HEK293 (cell line): ENCODE results near the gene KIF5A.

Experiments used
- CTCF ChIA-PET: fragments of 350-600 bp; formaldehyde crosslinking; extraction: SDS; loops from one replicate; lab custom pipeline; 2021; ENCODE audit warnings: antibody characterized with exemption; lab: Yijun Ruan, JAX
- POLR2A ChIA-PET: fragments of 300-600 bp; formaldehyde crosslinking; extraction: SDS; loops from one replicate; lab custom pipeline; 2020; ENCODE audit warnings: antibody characterized with exemption, inconsistent platforms; lab: Yijun Ruan, JAX
- H3K27ac ChIP-seq: fragments of 200-500 bp; sonication (Bioruptor generic); 2 replicates; pipeline ENCODE4 v1.5.1; 2014; ENCODE audit warnings: low read depth, low read length, control low read depth, inconsistent platforms; ENCODE audit errors: extremely low read depth
- H3K36me3 ChIP-seq, 2 experiments: fragments of 200-500 bp in 1 of 2; sonication (Bioruptor generic) in 1 of 2; 1 replicate in 1 of 2; 2 replicates in 1 of 2; pipeline ENCODE4 v1.5.1; 2014 to 2017; ENCODE audit warnings: inconsistent platforms in 2 of 2, low read length in 2 of 2; ENCODE audit not compliant: control insufficient read depth in 2 of 2, insufficient read depth in 1 of 2
- H3K4me1 ChIP-seq: fragments of 200-500 bp; sonication (Bioruptor generic); 2 replicates; pipeline ENCODE4 v1.5.1; 2014; ENCODE audit warnings: mild to moderate bottlenecking, low read length, inconsistent platforms; ENCODE audit not compliant: control insufficient read depth, insufficient read depth
- H3K4me3 ChIP-seq: 2 replicates; pipeline ENCODE4 v1.5.1; 2011; ENCODE audit warnings: low read depth, mild to moderate bottlenecking, control low read depth, low read length, moderate library complexity
- H3K9me3 ChIP-seq: fragments of 200-500 bp; sonication (Bioruptor generic); 2 replicates; pipeline ENCODE4 v1.5.1; 2014; ENCODE audit warnings: low read depth, low read length, inconsistent platforms; ENCODE audit not compliant: control insufficient read depth, insufficient read depth
- OVOL3 ChIP-seq: fragments of 450-650 bp; formaldehyde crosslinking; IDR thresholded peaks from 2 replicates; pipeline ENCODE4 v1.5.1; 2016; ENCODE audit warnings: missing biosample characterization, missing genetic modification characterization
- ZNF184 ChIP-seq: fragments of 450-650 bp; IDR thresholded peaks from 2 replicates; pipeline ENCODE4 v1.5.1; 2018; ENCODE audit warnings: missing biosample characterization, mild to moderate bottlenecking, missing genetic modification characterization
- ZNF248 ChIP-seq: fragments of 450-650 bp; formaldehyde crosslinking; IDR thresholded peaks from 2 replicates; pipeline ENCODE4 v1.5.1; 2017; ENCODE audit warnings: missing biosample characterization, missing genetic modification characterization
- ZNF530 ChIP-seq: fragments of 450-650 bp; formaldehyde crosslinking; IDR thresholded peaks from 2 replicates; pipeline ENCODE4 v1.5.1; 2016; ENCODE audit warnings: low read depth, missing biosample characterization, missing genetic modification characterization
- ZNF561 ChIP-seq: fragments of 450-650 bp; IDR thresholded peaks from 2 replicates; pipeline ENCODE4 v1.5.1; 2018; ENCODE audit warnings: missing biosample characterization, missing genetic modification characterization, borderline replicate concordance
- ZNF600 ChIP-seq: fragments of 450-650 bp; formaldehyde crosslinking; IDR thresholded peaks from 2 replicates; pipeline ENCODE4 v1.5.1; 2016; ENCODE audit warnings: missing biosample characterization, missing genetic modification characterization
- ZNF629 ChIP-seq: fragments of 450-650 bp; formaldehyde crosslinking; IDR thresholded peaks from 2 replicates; pipeline ENCODE4 v1.5.1; 2017; ENCODE audit warnings: missing biosample characterization, missing genetic modification characterization
- TF ChIP-seq, protein P1 (sequence below): fragments of 450-650 bp; formaldehyde crosslinking; IDR thresholded peaks from 2 replicates; pipeline ENCODE4 v1.5.1; 2017; ENCODE audit warnings: missing biosample characterization, missing genetic modification characterization
- TF ChIP-seq, protein P2 (sequence below): fragments of 450-650 bp; formaldehyde crosslinking; IDR thresholded peaks from 2 replicates; pipeline ENCODE4 v1.5.1; 2017; ENCODE audit warnings: missing biosample characterization, missing genetic modification characterization
- TF ChIP-seq, protein P3 (sequence below): fragments of 450-650 bp; formaldehyde crosslinking; IDR thresholded peaks from 2 replicates; pipeline ENCODE4 v1.5.1; 2016; ENCODE audit warnings: missing biosample characterization, missing genetic modification characterization
- TF ChIP-seq, protein P4 (sequence below): fragments of 450-650 bp; formaldehyde crosslinking; IDR thresholded peaks from 2 replicates; pipeline ENCODE4 v1.5.1; 2016; ENCODE audit warnings: missing biosample characterization, missing genetic modification characterization, borderline replicate concordance

KIF5A gene

DNA sequence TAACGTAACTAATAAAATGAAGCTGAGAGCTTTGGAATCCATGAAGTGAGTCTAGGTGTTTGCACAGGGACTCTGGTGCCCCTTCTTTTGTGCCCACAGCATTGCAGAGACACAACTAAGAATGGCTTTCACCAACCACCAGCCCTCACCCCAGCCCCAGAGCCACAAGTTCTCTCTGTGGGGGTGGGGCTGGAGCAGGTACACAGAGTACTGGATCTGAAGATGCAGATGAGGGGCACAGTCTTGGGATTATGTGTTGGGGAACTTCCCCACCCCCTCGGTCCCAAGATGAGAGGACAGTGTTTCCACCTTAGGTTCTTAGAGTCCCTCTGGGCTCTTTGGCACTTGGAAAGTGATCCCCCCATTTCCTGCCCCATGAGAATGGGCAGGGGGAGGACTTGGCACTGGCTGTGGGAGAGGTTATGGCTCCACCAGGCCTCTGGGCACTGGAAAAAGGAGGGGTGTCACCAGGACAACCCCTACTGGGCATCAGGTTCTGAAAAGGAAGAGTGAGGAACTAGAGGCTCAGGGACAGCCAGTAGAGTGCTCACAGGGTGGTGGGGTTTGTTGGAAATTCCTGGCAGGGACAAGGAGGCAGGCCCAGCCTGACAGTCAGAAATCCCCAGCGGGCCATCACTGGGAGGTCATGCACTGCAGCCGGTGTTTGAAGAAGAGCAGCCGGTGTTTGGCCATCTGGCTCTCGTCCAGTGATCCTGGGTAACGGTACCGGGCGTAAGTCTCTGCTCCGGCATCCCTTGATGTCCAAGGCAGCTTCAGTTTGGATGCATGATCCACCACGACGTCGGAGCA lies 76.5 kb downstream of the KIF5A start:
- peak; percentile 50; the same call in 1 of the 2 replicates for TF ChIP-seq ZNF600 (tag by site-specific recombination)
- TF ChIP-seq ZNF561: no peak
- no peak overlapping the region for H3K27ac ChIP-seq
- ChIA-PET CTCF (interaction anchor here (0.8 to 1.1 kb wide), 2 partner anchors 41 to 43 kb away, joined by 4 to 6 read pairs; no protein-coding TSS in a partner anchor), POLR2A (no interaction called here)
- H3K4me3 ChIP-seq: no peak overlapping the region
- H3K4me1 ChIP-seq: no peaks in the 10 kb centered on the region
- H3K36me3 ChIP-seq: peaks cover 0 to 47% of the 10 kb centered on the region in 2 experiments; a peak in 1 of 3 replicates
- no peaks in the 10 kb centered on the region for H3K9me3 ChIP-seq

DNA sequence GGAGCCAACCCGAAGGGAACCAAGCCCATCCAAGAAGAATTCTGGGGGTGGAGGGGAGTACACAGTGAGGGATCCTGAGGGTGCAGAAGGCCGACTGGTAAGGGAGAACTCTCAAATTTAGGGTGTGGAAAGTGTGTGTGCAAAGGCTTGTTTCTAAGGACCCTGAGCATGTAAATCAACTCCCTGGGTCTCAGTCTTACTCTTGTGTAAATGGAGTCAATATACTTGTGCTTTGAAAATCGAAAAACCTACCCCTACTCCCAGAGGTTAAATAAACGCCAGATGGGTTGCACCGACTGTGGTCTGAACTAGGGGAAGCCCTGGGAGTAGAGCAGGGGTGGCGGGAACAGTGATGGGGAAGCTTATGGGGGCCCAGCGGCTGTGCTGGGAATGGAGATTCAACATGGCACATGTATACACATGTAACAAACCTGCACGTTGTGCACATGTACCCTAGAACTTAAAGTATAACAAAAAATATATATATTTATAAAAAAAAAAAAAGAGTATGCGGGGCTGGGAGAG lies 77.1 kb downstream of the KIF5A start:
- Histone ChIP-seq H3K4me3 (no peak overlapping the region), H3K9me3 (no peaks in the 10 kb centered on the region), H3K27ac (no peak overlapping the region), H3K36me3 (peaks cover 0 to 46% of the 10 kb centered on the region in 2 experiments; a peak in 1 of 3 replicates), H3K4me1 (no peaks in the 10 kb centered on the region)
- ChIA-PET POLR2A (no interaction called here), CTCF (interaction anchor here (1.1 kb wide), 1 partner anchor 42 kb away, joined by 6 read pairs; no protein-coding TSS in a partner anchor)
- TF ChIP-seq, protein P1, sequence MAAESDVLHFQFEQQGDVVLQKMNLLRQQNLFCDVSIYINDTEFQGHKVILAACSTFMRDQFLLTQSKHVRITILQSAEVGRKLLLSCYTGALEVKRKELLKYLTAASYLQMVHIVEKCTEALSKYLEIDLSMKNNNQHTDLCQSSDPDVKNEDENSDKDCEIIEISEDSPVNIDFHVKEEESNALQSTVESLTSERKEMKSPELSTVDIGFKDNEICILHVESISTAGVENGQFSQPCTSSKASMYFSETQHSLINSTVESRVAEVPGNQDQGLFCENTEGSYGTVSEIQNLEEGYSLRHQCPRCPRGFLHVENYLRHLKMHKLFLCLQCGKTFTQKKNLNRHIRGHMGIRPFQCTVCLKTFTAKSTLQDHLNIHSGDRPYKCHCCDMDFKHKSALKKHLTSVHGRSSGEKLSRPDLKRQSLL (tag by site-specific recombination): no peak
- TF ChIP-seq ZNF184 (tag by site-specific recombination) (no peak), ZNF629 (tag by site-specific recombination) (no peak), OVOL3 (no peak), ZNF248 (tag by site-specific recombination) (no peak), ZNF530 (tag by site-specific recombination) (no peak)
- TF ChIP-seq, protein P2, sequence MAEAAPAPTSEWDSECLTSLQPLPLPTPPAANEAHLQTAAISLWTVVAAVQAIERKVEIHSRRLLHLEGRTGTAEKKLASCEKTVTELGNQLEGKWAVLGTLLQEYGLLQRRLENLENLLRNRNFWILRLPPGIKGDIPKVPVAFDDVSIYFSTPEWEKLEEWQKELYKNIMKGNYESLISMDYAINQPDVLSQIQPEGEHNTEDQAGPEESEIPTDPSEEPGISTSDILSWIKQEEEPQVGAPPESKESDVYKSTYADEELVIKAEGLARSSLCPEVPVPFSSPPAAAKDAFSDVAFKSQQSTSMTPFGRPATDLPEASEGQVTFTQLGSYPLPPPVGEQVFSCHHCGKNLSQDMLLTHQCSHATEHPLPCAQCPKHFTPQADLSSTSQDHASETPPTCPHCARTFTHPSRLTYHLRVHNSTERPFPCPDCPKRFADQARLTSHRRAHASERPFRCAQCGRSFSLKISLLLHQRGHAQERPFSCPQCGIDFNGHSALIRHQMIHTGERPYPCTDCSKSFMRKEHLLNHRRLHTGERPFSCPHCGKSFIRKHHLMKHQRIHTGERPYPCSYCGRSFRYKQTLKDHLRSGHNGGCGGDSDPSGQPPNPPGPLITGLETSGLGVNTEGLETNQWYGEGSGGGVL: no peak
- TF ChIP-seq, protein P3, sequence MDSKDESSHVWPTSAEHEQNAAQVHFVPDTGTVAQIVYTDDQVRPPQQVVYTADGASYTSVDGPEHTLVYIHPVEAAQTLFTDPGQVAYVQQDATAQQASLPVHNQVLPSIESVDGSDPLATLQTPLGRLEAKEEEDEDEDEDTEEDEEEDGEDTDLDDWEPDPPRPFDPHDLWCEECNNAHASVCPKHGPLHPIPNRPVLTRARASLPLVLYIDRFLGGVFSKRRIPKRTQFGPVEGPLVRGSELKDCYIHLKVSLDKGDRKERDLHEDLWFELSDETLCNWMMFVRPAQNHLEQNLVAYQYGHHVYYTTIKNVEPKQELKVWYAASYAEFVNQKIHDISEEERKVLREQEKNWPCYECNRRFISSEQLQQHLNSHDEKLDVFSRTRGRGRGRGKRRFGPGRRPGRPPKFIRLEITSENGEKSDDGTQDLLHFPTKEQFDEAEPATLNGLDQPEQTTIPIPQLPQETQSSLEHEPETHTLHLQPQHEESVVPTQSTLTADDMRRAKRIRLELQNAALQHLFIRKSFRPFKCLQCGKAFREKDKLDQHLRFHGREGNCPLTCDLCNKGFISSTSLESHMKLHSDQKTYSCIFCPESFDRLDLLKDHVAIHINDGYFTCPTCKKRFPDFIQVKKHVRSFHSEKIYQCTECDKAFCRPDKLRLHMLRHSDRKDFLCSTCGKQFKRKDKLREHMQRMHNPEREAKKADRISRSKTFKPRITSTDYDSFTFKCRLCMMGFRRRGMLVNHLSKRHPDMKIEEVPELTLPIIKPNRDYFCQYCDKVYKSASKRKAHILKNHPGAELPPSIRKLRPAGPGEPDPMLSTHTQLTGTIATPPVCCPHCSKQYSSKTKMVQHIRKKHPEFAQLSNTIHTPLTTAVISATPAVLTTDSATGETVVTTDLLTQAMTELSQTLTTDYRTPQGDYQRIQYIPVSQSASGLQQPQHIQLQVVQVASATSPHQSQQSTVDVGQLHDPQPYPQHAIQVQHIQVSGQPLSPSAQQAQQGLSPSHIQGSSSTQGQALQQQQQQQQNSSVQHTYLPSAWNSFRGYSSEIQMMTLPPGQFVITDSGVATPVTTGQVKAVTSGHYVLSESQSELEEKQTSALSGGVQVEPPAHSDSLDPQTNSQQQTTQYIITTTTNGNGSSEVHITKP (tag by site-specific recombination): no peak
- TF ChIP-seq, protein P4, sequence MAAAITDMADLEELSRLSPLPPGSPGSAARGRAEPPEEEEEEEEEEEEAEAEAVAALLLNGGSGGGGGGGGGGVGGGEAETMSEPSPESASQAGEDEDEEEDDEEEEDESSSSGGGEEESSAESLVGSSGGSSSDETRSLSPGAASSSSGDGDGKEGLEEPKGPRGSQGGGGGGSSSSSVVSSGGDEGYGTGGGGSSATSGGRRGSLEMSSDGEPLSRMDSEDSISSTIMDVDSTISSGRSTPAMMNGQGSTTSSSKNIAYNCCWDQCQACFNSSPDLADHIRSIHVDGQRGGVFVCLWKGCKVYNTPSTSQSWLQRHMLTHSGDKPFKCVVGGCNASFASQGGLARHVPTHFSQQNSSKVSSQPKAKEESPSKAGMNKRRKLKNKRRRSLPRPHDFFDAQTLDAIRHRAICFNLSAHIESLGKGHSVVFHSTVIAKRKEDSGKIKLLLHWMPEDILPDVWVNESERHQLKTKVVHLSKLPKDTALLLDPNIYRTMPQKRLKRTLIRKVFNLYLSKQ (tag by site-specific recombination): no peak
